Inferior parietal cortex (tissue), 1 donor: ENCODE measurements around the gene SLC4A5.
"Not testable (repeated sequence)": the region's sequence is repeated elsewhere in the genome, so short reads cannot be mapped to it uniquely, and the experiment has no call there.

Source experiments
- DNase-seq: peaks from one replicate; pipeline ENCODE4 v3.0.0-alpha.2; 2016; ENCODE audit errors: extremely low spot score

The SLC4A5 gene

DNA sequence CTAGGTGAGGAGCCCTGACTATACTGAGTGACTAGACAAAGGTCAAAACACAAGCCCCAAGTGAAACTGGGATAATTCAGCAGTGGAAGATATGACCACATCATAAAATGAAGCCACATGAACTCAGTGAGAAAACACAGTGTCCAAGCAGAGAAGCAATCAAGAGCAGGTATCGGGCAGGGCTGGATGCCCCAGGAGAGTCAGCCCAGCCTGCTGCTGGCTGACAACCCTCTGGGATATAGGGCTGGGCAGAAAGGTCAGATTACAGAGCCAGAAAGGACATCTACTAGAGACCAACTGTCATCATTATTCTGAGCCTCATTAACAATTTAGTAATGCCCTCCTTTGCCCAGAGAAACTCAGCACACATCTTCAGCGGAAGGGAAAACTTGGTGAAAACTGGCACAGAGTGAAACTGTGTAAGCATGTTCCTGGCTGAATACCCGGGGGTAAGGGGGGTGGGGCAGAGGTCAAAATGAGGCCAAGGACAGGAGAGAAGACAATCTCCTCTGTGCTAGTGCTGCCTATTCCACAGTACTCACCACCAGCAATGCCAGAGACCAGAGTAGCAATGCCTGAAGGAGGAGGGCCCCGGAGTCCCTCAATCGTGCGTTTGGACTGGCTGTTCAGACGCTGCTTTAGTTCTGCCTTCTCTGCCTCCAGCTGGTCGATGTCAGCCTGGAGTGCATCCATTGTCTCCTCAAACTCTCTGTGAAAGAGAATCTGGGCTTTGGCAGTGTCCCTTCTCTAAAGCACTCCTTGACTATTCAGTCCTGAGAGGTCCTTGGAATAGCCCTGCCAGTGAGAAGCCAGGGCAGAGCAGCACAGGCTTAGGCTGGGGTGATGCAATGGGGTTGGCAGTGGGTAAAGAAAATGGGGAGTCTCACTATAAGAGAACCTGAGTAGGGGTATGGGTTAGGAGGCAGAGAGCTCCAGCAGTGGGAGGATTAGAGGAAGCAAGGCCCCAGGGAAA is 21.6 kb upstream of the SLC4A5 start:
- DNase-seq, result no peak

DNA sequence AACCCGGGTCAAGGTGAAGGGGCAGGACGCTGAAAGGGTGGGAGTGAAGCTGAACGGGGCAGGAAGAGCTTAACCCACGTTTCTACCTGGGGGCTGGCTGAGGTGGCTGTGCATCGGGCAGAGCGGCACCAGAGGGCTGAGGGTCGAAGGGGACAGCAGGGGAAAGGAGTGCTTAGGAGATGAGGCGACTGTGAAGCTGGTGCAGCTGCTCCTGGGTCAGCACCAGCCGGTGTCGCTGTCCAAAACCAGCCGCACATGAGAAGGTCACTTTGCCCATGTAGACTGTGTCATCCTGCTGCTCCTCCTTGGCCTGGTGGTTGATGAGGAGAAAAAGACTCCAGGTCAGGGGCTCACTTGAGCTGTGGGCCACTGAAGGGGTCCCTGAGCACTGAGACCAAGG is 18.1 kb upstream of the SLC4A5 start:
- DNase-seq, result no peak

DNA sequence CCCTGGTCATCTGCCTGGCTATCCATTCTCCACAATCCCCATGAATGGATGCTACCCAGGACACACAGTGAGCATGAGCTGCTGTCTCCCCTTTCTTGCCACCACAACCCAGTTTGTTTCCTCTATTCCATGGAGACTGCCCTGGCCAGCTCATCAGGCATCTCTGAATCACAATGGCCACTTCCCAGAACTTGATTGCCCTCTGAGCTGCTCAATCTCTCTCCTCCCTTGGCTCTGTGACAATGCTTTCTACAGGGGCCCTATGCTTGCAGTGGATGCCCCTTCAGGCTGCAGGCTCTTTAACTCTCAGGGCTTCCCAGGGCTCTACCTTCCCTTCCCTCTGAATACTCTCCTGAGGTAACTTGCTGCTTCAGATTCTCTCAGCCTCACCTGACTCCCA is 14.4 kb upstream of the SLC4A5 start:
- DNase-seq, result no peak

DNA sequence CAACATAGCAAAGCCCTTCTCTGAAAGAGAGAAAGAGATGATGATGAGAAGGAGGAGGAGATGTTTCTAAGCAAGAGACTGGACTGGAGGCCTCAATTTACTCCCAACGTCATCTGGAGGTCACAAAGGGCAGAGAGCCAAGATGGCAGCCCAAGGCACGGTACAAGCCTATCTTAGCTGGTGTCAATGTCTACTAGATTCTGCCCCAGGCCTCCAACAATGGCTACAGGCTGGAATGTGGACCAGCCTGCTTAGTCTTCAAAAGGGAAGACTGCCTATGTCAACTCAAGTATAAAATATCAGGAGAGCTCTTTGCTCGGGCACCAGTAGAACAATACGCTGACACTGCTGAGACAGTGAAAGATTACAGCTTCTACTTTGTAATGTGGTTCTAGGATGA is 6.7 kb upstream of the SLC4A5 start:
- no peak for DNase-seq

DNA sequence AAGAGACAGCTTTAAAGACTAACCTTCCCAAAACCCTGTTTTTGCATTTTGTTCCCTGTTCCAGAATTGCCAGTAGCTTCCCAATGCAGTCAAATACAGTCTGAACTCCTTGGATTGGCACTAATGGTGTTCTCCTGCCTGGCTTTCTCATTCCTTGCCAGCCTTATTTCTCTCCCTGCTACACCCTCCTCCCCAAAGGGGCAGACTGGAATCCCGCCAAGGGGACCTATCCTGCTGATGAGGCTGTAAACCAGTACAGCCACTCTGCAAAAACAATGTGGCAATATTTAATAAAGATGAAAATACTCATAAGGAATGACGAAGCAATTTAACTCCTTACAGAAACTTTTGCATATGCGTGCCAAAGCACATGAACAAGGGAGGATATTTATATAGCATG is 4.5 kb upstream of the SLC4A5 start:
- no peak for DNase-seq

DNA sequence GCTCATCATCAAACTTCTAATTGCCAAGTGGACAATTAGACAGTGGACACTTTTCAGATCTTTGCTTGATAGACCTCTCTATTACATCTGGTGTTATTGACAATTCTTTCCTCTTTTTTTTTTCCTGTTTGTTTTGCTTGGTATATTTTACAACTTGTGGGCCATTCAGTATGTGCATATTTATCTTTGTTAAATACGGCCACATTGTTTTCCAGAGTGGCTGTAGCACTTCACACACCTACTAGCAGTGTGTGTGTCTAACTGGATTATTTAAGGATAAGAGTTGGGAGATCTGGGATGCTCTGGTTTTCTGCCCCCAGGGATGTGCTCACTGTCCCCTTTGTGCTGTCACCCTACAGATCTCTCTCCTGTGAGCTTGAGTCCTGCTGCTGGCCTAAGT is 4.1 kb upstream of the SLC4A5 start:
- no peak for DNase-seq

DNA sequence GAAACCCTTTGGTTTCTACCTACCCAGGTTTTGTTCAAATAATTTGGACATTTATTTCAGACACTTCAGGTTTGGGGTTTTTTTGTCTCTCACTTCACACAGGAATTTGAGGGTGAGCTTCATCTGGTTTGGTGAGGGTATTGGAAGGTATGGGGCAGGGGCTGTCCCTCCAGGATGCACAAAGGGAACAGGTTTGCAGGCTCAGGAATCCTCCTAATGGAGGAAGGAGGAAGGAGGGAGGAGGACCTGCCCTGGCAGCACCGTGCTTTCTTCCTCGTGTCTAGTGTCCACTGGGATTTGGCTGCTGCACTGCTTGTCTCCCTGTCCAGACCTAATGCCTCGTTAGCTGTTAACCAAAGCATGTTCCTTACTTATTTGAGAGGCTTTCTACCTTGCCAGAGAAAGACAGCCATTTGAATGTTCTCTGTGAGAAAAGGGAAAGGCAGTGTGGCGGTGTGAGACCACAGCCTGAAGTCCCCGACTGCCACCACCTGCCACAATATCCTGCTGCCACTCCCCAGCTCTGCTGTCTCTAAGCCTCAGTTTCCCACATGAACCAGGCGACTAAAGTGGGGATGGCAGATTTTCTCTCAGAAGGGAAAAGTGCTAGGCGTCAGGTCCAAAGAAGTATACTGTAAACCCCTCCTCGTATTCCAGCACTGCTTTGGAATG is 2.2 kb upstream of the SLC4A5 start:
- DNase-seq, result no peak

DNA sequence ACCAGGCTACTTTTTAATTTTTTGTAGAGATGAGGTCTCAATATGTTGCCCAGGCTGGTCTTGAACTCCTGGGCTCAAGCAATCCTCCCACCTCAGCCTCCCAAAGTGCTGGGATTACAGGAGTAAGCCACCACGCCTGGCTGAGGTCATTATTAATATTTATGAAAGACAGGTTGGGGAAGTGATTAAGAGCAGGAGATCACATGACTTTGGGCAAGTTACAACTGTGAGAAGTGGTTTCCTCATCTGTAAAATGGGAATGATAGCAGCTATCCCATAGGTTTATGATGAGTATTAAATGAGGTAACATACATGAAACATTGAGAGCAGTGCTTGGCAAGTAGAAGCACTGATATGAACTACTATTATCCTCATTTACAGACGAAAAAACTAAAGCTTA is 7.0 kb downstream of the SLC4A5 start:
- not testable (repeated sequence) for DNase-seq

DNA sequence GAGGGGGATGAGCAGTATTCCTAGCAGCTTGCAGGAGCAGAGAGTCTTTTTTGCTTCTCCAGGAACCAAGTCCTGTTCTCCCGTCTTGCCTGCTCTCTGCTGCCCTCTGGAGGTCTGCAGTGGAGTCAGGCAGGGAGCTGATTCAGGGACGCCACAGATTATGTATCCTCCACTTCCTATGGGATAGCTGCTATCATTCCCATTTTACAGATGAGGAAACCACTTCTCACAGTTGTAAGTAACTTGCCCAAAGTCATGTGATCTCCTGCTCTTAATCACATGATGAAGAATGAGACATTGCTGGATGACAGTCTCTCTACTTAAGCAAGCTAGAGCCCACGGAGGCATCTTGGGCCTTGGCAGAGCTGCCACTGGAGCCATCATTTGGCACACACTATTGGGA is 8.3 kb downstream of the SLC4A5 start:
- peak; percentile 88 for DNase-seq

DNA sequence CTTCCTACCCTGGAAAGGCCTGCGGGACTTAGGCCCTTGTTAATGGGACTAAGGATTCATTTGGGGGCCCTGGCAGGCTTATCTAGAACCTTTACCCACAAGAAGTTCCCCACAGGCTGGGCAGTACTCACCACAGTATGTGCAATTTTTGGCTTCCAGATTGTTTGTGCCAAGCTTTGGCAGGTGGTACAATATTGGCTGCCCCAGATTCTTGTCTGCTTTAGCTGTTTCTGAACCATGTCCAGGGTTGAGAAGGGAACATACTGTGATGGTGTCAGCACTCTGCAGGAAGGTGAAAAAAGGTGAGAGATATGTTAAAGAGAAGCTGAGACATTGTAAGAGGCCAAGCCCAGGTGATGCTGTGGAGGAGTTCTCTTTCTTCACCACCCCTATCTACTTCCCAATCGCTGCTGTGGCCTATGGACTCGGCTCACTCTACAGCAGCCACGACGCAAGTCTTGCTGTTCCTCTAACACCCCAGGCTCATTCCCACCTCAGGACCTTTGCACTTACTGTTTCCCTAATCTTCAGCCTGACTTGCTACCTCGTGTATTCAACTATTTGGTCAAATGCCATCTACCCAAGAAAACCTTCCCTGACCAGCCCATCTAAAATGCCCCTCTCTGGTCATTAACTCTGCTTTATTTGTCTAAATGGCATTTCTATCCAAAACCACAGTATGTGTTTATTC is 9.2 kb downstream of the SLC4A5 start:
- no peak for DNase-seq

DNA sequence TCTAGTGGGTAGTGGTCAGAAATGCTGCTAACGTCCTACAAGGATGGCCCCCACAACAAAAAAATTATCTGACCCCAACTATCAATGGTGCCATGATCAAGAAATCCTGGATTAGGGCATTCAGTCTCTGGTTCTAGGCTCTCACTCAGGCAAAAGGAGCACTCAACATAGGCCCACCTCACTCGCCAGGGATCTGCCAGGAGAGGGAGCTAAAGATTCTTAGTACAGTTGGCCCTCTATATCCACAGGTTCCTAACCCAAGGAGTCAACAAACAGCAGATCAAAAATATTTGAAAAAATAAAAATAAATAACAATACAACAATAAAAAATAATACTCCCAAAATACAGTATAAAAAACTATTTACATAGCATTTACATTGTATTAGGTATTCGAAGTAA is 10.0 kb downstream of the SLC4A5 start:
- no peak for DNase-seq

DNA sequence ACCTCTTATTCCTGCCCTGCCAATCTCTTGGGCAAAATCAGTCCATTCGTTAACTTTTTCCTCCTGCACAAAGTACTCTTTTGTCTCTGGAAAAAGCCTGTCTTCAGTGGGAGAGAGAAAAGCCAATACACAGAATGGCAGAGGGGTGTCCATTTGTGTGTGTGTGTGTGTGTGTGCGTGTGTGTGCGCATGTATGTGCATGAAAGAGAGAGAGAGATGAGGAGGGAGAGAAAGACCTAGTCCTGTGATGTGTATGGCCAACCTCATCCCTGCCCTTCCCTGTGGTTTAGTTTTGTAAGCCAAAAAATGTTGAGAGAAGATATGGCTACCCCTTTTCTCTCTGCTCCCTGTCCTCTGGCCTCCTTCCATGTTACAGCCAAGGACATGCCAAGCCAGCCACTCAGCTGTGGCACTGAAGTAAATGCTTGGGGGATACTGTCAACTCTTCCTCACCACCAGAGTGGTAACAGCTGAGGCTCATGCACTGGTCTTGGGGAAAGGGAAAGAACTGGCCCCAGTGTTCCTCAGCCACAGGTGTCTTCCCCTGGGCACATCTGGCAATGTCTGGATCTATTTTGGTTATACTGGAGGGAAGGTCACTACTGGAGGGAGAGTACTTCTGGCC is 10.6 kb downstream of the SLC4A5 start:
- DNase-seq, result no peak

DNA sequence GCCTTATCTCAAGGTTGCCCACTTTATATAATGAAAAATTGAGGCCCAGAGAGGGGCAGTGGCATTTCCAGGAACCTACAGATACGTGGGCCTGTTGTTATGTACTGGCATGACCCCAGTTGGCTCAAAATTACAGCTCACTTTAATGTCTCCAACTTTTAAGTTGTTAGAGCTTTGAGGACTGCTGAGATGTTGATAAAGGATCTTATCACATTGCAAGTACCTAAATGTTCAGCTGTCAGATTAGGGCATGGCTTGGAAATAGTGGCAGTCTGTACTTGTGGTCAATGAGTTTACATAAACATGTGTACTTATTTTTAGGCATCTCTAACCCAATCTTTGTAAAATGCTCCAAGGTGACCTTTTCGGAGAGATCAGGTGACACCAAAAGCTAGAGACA is 14.6 kb downstream of the SLC4A5 start:
- DNase-seq, result no peak

DNA sequence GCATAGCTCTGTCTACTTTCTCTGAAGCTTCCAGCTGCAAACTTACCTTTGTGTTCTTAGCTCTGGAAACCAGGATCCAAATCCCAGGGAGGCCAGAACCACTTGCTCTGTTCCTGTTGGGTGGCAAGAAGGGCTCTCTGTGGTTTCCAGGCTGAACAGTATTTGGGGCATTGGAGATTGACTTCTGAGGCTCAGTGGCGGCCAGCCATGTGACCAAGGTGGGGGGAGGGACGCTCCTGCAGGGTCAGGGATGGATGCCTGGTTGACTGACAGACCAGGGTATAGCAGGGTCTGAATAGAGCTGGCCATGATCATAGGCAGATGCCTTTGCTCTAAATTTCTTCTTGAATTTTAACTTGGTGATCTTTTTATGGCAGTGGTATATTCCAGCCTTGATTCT is 15.1 kb downstream of the SLC4A5 start:
- DNase-seq, result no peak

DNA sequence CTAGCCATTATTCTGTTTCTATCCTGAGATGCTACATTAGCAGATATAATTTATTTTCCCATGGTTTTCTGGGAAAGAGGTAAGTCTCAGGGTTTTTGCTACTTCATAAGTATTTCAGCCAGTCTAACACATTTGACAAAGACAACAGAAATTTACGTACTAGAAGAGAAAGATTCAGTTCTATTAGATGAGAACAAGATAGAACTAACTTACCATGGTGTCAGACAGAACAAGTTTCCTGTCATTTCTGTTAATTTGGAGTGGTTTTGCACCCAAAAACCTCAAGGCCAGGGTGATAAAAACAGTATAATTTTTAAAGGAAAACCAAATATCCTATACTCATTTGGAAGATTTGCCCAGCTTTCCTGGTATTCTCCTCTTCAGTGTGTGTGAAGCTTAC is 15.6 kb downstream of the SLC4A5 start:
- DNase-seq, result no peak

DNA sequence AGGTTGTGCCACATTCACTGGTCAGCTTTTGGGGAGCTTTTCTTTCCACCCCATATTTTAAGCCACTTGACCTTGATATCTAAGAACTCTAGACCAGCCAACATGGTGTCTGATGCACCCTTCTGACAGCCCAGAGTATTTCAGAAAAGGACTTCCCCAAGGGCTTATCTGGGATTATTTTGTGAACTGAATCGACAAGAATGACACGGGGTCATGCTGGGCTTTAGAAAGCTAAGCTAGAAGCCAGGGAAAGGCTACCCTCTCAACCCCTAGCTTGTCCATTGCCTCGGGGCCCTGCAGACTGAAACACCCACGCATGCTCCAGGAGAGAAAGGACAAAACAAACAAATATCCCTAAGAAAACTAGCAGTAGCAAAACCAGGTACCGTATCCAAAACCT is 16.0 kb downstream of the SLC4A5 start:
- no peak for DNase-seq

DNA sequence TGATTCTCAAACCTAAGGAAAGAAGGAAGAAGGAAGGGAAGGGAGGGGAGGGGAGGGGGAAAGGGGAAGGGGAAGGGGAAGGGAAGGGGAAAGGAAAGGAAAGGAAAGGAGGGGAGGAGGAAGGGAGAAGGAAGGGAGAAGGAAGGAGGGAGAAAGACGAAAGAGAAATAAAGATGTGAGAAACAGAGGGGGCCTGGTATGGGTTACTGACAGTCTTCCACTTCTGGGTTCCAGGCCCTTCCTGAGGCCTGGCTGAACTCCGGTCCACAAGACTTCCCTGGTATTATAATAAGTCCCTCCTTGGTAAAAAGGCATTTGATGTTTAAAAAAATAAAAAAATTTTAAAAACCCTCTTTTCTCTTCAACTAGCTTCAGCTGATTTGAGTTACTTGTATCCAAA is 17.4 kb downstream of the SLC4A5 start:
- DNase-seq, result no peak

DNA sequence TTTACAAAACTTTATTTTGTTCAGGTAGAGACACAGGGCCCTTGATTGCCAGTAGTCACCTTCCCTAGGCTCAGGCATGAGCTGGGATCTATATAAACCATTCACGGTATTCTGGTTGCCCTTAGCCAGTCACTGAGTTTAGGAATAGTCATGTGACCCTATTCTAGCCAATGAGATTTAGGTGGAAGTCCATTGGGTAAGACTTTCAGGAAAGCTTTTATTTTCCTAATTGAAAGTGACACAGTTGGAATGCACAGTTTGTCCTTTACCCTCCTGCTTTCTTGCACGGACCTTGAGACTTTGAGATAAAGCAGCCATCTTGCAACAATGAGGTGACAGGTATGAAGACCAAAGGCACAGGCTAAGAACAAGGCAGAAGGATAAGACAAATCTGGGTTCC is 21.5 kb downstream of the SLC4A5 start:
- no peak for DNase-seq

DNA sequence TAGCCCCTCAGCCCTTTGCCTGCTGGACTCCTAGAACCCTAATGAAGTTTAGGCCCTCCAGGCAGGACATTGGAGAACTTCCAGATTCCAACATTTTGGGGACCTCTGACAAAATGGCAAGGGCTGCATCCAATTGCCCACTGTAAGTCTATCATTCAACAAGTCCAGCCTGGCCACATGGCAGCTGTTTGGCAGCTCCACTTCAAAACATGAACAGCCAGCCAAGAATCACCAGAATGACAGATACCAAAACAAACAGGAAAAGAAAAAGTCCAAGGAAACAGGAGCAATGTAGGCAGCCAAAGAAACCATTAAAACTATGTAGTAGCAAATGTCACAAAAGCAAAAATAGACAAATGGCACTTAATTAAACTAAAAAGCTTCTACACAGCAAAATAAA is 25.5 kb downstream of the SLC4A5 start:
- DNase-seq, result no peak

DNA sequence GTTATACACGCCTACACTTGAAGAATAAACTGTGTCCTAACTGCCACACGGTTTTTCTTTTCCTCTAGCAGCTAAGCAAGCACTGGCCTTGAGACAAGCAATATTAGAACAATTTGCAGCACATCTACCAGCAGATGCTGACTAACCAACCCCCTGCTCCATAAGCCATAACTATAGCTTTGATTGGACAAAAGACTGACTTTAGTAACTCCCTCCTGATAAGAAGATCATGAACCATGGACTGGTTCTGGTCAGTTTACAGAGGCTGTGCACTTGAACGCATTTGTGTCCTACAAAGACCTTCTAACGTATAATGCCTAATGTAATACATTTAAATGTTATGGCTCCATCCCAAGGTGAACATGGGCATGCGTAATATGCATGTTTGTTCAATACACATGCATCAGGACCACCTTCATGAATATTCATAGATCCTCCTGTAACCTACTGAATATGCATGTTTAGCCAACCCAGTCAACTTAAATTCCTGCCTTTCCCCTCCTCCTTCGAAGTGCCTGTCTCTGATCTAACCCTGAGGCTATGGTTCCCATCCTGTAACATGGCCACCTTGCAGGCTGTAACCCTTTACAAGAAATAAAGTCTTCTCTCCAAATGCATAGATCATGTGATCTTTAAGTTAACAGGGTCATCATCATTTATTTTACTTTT is 26.5 kb downstream of the SLC4A5 start:
- DNase-seq, result no peak

DNA sequence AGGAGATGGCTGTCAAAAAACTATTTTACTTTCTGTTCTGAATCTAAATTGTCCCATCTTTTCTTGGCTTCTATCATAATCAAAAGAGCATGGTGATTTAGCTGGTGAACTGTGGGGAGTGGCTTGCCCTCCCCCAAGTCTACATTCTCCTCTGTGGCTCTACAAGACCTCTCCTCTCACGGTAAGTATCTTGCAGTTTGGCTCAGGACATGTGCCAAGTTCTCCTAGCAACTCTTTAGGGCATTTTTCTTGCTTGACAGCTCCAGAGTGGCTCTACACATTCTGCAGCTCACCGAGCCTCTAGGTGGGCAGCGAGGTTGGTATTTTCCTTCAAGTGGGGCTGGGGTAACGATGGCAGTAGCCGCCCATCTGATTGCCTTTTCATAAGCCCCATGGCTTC is 29.1 kb downstream of the SLC4A5 start:
- DNase-seq, result no peak

DNA sequence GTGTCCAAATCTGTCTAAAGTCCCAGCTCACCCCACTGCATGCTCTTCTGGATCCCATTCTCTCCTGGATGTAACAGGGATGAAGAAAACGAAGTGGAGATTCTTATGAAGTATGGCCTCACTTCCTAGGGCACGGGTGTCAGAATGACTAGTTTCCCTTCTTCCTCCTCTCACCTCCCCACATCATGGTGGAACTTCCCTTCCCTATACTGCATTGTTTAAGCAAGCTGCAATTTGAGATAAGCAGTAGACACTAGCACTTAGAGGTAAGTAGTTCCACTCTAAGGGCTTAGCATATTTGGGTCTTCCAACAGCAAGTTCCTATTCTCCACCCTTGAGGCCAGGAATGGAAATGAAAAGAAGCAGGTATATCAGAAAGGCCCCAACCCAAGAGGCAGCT is 29.7 kb downstream of the SLC4A5 start:
- no peak for DNase-seq
